B cell (primary cell): ENCODE data around the gene SMU1.

Experiments
- EZH2 ChIP-seq: IDR thresholded peaks from 2 replicates; pipeline ENCODE4 v1.6.1; 2012; ENCODE audit warnings: borderline replicate concordance, low read depth, mild to moderate bottlenecking, moderate library complexity, low read length; ENCODE audit not compliant: insufficient read depth, poor library complexity, severe bottlenecking
- TF ChIP-seq, protein P1 (sequence below): fragments of 200-600 bp; IDR thresholded peaks from one replicate; pipeline ENCODE4 v1.8.0; 2022; ENCODE audit warnings: antibody characterized with exemption, mild to moderate bottlenecking

DNA sequence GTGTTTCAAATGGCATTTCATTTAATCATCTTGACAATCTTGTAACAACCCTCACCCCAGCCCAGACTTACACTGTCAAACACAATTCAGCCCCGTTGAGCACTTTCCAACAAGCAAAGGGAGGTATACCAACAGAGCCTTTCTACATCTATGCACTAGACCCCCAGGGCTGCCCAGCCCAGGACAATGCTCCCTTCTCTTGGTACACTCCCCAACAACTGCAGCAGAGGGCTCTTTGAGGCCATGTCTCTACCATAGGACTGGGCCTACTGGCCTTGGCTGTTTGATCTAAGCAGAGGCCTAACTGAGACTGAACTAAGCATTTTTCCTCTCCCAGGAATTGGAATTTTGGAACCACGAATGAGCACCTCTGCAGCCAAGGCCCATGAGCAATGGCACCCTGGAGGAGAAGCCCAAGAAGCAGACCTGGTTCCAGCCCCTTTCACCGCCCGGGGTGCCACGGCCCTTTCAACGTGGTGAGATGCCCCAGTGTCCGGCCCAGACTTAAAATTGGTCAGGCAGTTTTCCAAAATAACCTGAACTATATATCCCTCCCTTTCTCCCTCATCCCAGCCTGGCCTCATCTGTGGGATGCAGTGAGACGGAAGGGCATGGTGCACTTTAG, 47.0 kb upstream of the SMU1 start:
- TF ChIP-seq, protein P1, sequence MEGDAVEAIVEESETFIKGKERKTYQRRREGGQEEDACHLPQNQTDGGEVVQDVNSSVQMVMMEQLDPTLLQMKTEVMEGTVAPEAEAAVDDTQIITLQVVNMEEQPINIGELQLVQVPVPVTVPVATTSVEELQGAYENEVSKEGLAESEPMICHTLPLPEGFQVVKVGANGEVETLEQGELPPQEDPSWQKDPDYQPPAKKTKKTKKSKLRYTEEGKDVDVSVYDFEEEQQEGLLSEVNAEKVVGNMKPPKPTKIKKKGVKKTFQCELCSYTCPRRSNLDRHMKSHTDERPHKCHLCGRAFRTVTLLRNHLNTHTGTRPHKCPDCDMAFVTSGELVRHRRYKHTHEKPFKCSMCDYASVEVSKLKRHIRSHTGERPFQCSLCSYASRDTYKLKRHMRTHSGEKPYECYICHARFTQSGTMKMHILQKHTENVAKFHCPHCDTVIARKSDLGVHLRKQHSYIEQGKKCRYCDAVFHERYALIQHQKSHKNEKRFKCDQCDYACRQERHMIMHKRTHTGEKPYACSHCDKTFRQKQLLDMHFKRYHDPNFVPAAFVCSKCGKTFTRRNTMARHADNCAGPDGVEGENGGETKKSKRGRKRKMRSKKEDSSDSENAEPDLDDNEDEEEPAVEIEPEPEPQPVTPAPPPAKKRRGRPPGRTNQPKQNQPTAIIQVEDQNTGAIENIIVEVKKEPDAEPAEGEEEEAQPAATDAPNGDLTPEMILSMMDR = no peak
- no peak for TF ChIP-seq EZH2
